ENCODE measurements around the gene NPHP4. TPM values are rescaled to one million over a fixed set of nuclear protein-coding genes. Genes with fewer than 3 reads are reported as not detected.

The NPHP4 gene
- total RNA-seq (1 to 10 TPM; 1.6 to 2.8 (median 1.9) TPM), polyA plus RNA-seq (1 to 10 TPM; 1.3 to 2.1 (median 1.5) TPM)
- long read RNA-seq, donor 1, partial matches to known transcripts, result 1 of 1 reads
- long read RNA-seq, donor 1, other reads (novel, unspliced or antisense), result 0 of 1 reads
- long read RNA-seq, donor 2, partial matches to known transcripts, result 0 of 1 reads
- long read RNA-seq, donor 2, other reads (novel, unspliced or antisense), result 1 of 1 reads

GRCh38 chr1:5992026-5992813 lies at the start of gene NPHP4:
Gene NPHP4 (minus strand): TSS chr1:5992425. CDS start chr1:5986289, 6,136 bp downstream.
- Histone ChIP-seq H3K36me3 (ENCODE audit: insufficient read depth in 1 of 2, low read depth in 1 of 2) (no peaks in the 10 kb centered on the region), H3K4me1 (peaks cover 5% of the 10 kb centered on the region), H3K4me3 (peak within 1 kb of the TSS; percentile 88), H3K27ac (peak within 1 kb of the TSS; percentile 74), H3K9me3 (no peaks in the 10 kb centered on the region), H3K27me3 (ENCODE audit: insufficient read depth in 3 of 3, low read length in 2 of 3) (peaks cover 0 to 23% (median 4%) of the 10 kb centered on the region in 3 donors)
- peak; percentile 99 to 100 for DNase-seq
- peak; percentile 97 to 99 (median 99) for ATAC-seq
- TF ChIP-seq, protein P1, sequence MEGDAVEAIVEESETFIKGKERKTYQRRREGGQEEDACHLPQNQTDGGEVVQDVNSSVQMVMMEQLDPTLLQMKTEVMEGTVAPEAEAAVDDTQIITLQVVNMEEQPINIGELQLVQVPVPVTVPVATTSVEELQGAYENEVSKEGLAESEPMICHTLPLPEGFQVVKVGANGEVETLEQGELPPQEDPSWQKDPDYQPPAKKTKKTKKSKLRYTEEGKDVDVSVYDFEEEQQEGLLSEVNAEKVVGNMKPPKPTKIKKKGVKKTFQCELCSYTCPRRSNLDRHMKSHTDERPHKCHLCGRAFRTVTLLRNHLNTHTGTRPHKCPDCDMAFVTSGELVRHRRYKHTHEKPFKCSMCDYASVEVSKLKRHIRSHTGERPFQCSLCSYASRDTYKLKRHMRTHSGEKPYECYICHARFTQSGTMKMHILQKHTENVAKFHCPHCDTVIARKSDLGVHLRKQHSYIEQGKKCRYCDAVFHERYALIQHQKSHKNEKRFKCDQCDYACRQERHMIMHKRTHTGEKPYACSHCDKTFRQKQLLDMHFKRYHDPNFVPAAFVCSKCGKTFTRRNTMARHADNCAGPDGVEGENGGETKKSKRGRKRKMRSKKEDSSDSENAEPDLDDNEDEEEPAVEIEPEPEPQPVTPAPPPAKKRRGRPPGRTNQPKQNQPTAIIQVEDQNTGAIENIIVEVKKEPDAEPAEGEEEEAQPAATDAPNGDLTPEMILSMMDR (IDR thresholded peaks at IDR 0.05), result no peak
- 0 to 1% (median 1%) methylated on average over 80 to 94 of the region's 94 CpGs for WGBS, 3 donors
- intact Hi-C loops (cut with DNase I), result no loop called here

- intact Hi-C loops (cut with DNase I), result loop anchor here in 1 of 2 donors (10.0 kb wide), 1 partner anchor 133 kb away; no protein-coding TSS in a partner anchor
- H3K9me3 ChIP-seq, result no peaks in the 10 kb centered on the region
- TF ChIP-seq, protein P1 (IDR thresholded peaks at IDR 0.05), result peak; percentile 40
- ATAC-seq (peak in 1 of 4 donors; percentile 45), DNase-seq (peak in 1 of 2 donors; percentile 39)
- no peaks in the 10 kb centered on the region for H3K4me1 ChIP-seq
- no peak overlapping the region for H3K27ac ChIP-seq
- H3K4me3 ChIP-seq, result no peak overlapping the region
- peaks cover 0 to 29% (median 6%) of the 10 kb centered on the region in 3 donors for H3K27me3 ChIP-seq (ENCODE audit: insufficient read depth in 3 of 3, low read length in 2 of 3)
- H3K36me3 ChIP-seq (ENCODE audit: insufficient read depth in 1 of 2, low read depth in 1 of 2), result no peaks in the 10 kb centered on the region
- 38 to 45% (median 42%) methylated on average over 19 to 20 of the region's 20 CpGs for WGBS, 3 donors
Observed at GRCh38 chr1:6041432-6042062, 49.3 kb upstream of the NPHP4 start.

DNA sequence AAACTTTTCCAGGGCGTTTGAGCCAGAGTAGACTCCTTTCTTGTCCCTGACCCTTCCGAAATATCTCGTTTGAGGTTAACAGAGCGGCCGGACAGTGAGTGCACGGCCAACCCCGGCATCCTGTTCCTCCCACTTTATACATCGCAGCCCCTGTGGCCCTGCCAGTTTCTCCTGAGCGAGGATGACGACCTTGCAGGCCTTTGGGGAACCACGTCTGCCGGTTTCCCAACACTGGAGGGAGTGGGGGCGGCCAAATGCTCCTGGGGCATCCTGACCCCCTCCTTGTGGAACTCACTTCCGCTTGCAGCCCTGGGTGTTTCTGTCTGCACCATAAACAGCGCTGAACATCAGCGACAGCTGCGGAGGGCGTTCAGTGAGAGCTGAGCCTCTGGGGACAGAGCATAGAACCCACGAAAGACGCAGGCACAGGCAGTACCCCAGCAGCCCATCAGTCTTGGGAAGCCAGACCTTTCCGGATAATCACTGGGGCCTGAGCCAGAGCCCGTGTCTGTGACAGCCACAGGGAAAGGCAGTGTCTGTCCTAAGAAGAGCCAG lies 48.7 kb upstream of the NPHP4 start:
- TF ChIP-seq, protein P1 (IDR thresholded peaks at IDR 0.05), result no peak
- Histone ChIP-seq H3K36me3 (ENCODE audit: insufficient read depth in 1 of 2, low read depth in 1 of 2) (no peaks in the 10 kb centered on the region), H3K4me3 (no peak overlapping the region), H3K4me1 (no peaks in the 10 kb centered on the region), H3K27ac (no peak overlapping the region), H3K9me3 (no peaks in the 10 kb centered on the region), H3K27me3 (ENCODE audit: insufficient read depth in 3 of 3, low read length in 2 of 3) (peaks cover 0 to 29% (median 6%) of the 10 kb centered on the region in 3 donors)
- 60 to 65% (median 62%) methylated on average over 22 of the region's 22 CpGs for WGBS, 3 donors
- intact Hi-C loops (cut with DNase I), result loop anchor here in 1 of 2 donors (10.0 kb wide), 1 partner anchor 134 kb away; no protein-coding TSS in a partner anchor
- DNase-seq (no peak), ATAC-seq (no peak)

- Histone ChIP-seq H3K27ac (no peak overlapping the region), H3K4me3 (no peak overlapping the region), H3K4me1 (no peaks in the 10 kb centered on the region), H3K36me3 (ENCODE audit: insufficient read depth in 1 of 2, low read depth in 1 of 2) (no peaks in the 10 kb centered on the region), H3K9me3 (no peaks in the 10 kb centered on the region), H3K27me3 (ENCODE audit: insufficient read depth in 3 of 3, low read length in 2 of 3) (peaks cover 0 to 25% (median 6%) of the 10 kb centered on the region in 3 donors)
- ATAC-seq (no peak), DNase-seq (no peak)
- WGBS, 3 donors, result 78 to 79% (median 79%) methylated on average over 15 of the region's 15 CpGs
- TF ChIP-seq, protein P1 (IDR thresholded peaks at IDR 0.05), result no peak
- intact Hi-C loops (cut with DNase I), result loop anchor here in 1 of 2 donors (10.0 kb wide), 1 partner anchor 134 kb away; no protein-coding TSS in a partner anchor
Observed at GRCh38 chr1:6040444-6040843, 48.2 kb upstream of the NPHP4 start.
